ENCODE results near the gene EXOC3L4. TPM values are rescaled to one million over a fixed set of nuclear protein-coding genes. Genes with fewer than 3 reads are reported as not detected.

Gene EXOC3L4
- total and polyA plus RNA-seq, 2 donors from 2014 or later: 11.6 to 15.6 TPM

DNA sequence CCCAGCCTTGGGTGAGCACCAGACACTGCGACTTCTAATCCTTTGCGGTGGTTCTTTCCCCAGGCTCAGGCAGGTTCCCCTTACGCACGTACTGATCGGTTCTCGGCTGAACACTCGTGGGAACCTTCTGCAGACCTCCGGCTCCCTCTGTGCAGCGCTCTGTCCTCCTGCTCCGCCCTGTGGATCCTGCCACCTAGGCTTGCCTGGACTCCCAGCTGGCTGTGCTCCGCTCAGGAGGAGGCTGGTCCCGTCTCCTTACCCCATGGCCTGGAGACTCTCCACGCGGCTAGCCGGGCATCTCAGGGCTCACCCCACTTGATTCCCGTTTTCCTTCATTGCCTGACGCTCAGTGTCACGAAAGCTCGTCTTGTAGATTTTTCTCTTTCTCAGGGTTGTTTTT is 63.4 kb downstream of the EXOC3L4 start:
- Histone ChIP-seq H3K4me1 (ENCODE audit: control insufficient read depth in 2 of 3, insufficient read depth in 2 of 3, low read depth in 1 of 3, low read length in 3 of 3) (peaks cover 0 to 8% (median 0%) of the 10 kb centered on the region in 3 donors), H3K27ac (ENCODE audit: low read depth in 2 of 2, low read length in 2 of 2) (no peak overlapping the region), H3K27me3 (ENCODE audit: control insufficient read depth, insufficient read depth, low read length) (no peaks in the 10 kb centered on the region), H3K9me3 (ENCODE audit: control insufficient read depth in 2 of 3, insufficient read depth in 1 of 3, low read length in 3 of 3) (no peaks in the 10 kb centered on the region), H3K4me3 (ENCODE audit: low read length in 3 of 3) (no peak overlapping the region), H3K36me3 (ENCODE audit: control insufficient read depth in 2 of 3, insufficient read depth in 3 of 3, low read length in 3 of 3) (no peaks in the 10 kb centered on the region), H3K9ac (ENCODE audit: low read length in 3 of 3) (no peak overlapping the region)
- no peak for FAIRE-seq
- intact Hi-C loops (cut with DNase I): no loop called here
- TF ChIP-seq, protein P1, sequence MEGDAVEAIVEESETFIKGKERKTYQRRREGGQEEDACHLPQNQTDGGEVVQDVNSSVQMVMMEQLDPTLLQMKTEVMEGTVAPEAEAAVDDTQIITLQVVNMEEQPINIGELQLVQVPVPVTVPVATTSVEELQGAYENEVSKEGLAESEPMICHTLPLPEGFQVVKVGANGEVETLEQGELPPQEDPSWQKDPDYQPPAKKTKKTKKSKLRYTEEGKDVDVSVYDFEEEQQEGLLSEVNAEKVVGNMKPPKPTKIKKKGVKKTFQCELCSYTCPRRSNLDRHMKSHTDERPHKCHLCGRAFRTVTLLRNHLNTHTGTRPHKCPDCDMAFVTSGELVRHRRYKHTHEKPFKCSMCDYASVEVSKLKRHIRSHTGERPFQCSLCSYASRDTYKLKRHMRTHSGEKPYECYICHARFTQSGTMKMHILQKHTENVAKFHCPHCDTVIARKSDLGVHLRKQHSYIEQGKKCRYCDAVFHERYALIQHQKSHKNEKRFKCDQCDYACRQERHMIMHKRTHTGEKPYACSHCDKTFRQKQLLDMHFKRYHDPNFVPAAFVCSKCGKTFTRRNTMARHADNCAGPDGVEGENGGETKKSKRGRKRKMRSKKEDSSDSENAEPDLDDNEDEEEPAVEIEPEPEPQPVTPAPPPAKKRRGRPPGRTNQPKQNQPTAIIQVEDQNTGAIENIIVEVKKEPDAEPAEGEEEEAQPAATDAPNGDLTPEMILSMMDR (IDR thresholded peaks at IDR 0.05; ENCODE audit: borderline replicate concordance, extremely low read depth, insufficient read depth): no peak
- DNase-seq: peak in 1 of 5 donors; percentile 29

GRCh38 chr14:103158688-103159087 is 64.2 kb downstream of the EXOC3L4 start:
- intact Hi-C loops (cut with DNase I): no loop called here
- Histone ChIP-seq H3K27ac (ENCODE audit: low read depth in 2 of 2, low read length in 2 of 2) (no peak overlapping the region), H3K4me1 (ENCODE audit: control insufficient read depth in 2 of 3, insufficient read depth in 2 of 3, low read depth in 1 of 3, low read length in 3 of 3) (peaks cover 0 to 8% (median 0%) of the 10 kb centered on the region in 3 donors), H3K4me3 (ENCODE audit: low read length in 3 of 3) (no peak overlapping the region), H3K27me3 (ENCODE audit: control insufficient read depth, insufficient read depth, low read length) (no peaks in the 10 kb centered on the region), H3K9ac (ENCODE audit: low read length in 3 of 3) (no peak overlapping the region), H3K9me3 (ENCODE audit: control insufficient read depth in 2 of 3, insufficient read depth in 1 of 3, low read length in 3 of 3) (no peaks in the 10 kb centered on the region), H3K36me3 (ENCODE audit: control insufficient read depth in 2 of 3, insufficient read depth in 3 of 3, low read length in 3 of 3) (no peaks in the 10 kb centered on the region)
- TF ChIP-seq, protein P1 (IDR thresholded peaks at IDR 0.05; ENCODE audit: borderline replicate concordance, extremely low read depth, insufficient read depth): no peak
- peak in 1 of 5 donors; percentile 26 for DNase-seq
- FAIRE-seq: no peak

Other genes starting within 250 kb of the EXOC3L4 start
- gene AMN, start 172.1 kb upstream of the EXOC3L4 start, total RNA-seq: 58.0 TPM
- 121 TPM for gene AMN, start 172.1 kb upstream of the EXOC3L4 start, polyA plus RNA-seq (ENCODE audit: insufficient read depth, low read depth, low replicate concordance)
- 127 TPM for gene CDC42BPB, start 37.2 kb upstream of the EXOC3L4 start, total RNA-seq
- 22.5 TPM for gene CDC42BPB, start 37.2 kb upstream of the EXOC3L4 start, polyA plus RNA-seq (ENCODE audit: insufficient read depth, low read depth, low replicate concordance)
- not detected for gene LBHD2, start 10.5 kb upstream of the EXOC3L4 start, total RNA-seq
- 0.82 TPM for gene LBHD2, start 10.5 kb upstream of the EXOC3L4 start, polyA plus RNA-seq (ENCODE audit: insufficient read depth, low read depth, low replicate concordance)
- gene TNFAIP2, start 28.7 kb downstream of the EXOC3L4 start, total RNA-seq: 301 TPM
- 42.9 TPM for gene TNFAIP2, start 28.7 kb downstream of the EXOC3L4 start, polyA plus RNA-seq (ENCODE audit: insufficient read depth, low read depth, low replicate concordance)
- 229 TPM for gene EIF5, start 239.5 kb downstream of the EXOC3L4 start, total RNA-seq
- gene EIF5, start 239.5 kb downstream of the EXOC3L4 start, polyA plus RNA-seq (ENCODE audit: insufficient read depth, low read depth, low replicate concordance): 91.2 TPM